ENCODE measurements around the gene TCEAL1.
A peak's percentile ranks its signal among the peaks of the same experiment; 100 is the strongest.

Gene TCEAL1

DNA sequence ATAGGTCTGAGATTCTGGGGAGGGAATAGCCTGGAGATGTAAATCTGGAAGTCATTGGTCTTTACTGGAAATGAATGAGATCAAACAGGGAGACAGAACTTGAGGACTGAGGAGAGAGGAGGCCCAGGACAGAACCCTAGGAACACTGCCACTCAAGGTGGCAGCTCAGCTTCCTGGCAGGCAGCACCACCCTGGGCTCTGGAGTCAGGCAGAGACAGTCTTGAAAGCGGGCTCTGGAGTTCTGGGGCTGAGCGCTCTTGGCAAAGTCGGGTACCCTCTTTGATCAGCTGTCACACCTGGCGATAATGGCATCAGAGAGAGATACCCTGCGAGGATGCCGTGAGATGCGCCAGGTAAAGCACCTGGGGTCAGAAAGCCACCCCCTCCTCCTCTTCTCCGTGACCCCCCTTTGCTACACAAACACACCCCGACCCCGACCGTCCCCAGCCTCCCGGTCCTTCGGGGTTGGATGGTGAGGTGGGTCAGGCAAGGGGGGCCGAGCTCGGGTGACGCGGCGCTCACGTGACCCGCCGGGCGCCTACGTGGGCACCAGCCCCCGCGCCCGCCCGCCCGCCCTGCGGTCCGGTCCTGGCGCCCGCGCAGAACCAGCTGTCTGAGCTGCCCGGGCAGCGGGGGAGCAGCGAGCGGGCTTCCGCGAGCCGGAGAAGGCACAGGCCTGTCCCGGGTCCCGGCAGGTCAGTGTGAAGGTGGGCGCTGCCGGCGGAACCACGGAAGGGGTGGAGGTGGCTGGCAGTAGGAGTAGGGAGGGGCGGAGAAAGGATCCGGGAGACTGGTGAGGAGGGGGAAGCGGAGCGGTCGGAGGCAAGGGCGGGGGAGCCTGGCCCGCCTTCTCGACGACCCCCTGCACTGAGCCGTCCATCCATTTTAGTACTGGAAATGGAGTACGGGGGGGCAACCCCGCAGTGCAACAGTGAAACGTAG, 21.1 kb upstream of the TCEAL1 start, which contains the start of gene TCEAL3:
Gene TCEAL3 (plus strand): TSS at position 600 of the 942 bp plus-strand sequence. CDS start 1,102 bp downstream, outside the sequence.
- DNase-seq (ENCODE audit: extremely low read depth, insufficient read length) = peak; percentile 48
- no peaks in the 10 kb centered on the region for H3K36me3 ChIP-seq (ENCODE audit: control insufficient read depth, insufficient read depth, low read length)
- no peaks in the 10 kb centered on the region for H3K27me3 ChIP-seq (replicated peaks; ENCODE audit: control insufficient read depth, insufficient read depth, low read length)
- peak within 1 kb of the TSS; percentile 77 for H3K4me3 ChIP-seq (replicated peaks; ENCODE audit: low read depth, low read length)
- TF ChIP-seq, protein P1, sequence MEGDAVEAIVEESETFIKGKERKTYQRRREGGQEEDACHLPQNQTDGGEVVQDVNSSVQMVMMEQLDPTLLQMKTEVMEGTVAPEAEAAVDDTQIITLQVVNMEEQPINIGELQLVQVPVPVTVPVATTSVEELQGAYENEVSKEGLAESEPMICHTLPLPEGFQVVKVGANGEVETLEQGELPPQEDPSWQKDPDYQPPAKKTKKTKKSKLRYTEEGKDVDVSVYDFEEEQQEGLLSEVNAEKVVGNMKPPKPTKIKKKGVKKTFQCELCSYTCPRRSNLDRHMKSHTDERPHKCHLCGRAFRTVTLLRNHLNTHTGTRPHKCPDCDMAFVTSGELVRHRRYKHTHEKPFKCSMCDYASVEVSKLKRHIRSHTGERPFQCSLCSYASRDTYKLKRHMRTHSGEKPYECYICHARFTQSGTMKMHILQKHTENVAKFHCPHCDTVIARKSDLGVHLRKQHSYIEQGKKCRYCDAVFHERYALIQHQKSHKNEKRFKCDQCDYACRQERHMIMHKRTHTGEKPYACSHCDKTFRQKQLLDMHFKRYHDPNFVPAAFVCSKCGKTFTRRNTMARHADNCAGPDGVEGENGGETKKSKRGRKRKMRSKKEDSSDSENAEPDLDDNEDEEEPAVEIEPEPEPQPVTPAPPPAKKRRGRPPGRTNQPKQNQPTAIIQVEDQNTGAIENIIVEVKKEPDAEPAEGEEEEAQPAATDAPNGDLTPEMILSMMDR (IDR thresholded peaks at IDR 0.05; ENCODE audit: insufficient read depth, low read length, poor library complexity, severe bottlenecking) = no peak

DNA sequence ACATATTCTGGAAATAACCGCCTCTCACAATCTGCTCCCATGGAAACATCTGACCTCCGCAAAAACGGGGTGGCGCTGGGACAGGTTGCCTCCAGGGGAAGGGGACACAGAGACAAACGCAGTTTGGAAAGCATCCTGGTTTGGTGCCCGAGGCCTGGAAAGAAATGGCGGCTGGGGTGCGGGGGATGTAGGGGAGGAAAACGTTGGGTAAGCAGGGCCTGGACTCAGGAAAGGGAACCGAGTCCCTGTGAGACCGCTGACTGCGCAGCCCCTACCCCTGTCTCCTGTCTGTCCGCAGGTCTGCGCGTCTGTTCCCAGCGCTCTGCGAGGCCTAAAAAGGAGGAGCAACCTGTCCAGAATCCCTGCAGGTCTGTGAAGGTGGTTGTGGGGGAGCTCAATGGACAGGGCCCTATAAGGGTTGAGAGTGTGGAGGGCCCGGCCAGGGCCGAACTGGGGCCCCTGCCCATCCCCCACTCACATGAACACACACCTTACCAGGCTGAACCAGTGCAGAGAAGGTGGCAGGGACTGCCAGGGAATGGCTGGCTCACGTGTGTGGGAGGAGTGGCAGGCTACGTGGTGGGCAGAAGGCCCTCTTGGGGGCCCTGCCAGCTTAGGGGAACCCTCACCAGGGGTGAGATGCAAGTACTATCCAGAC, 20.3 kb upstream of the TCEAL1 start:
- TF ChIP-seq, protein P1 (IDR thresholded peaks at IDR 0.05; ENCODE audit: insufficient read depth, low read length, poor library complexity, severe bottlenecking) = no peak
- Histone ChIP-seq H3K36me3 (ENCODE audit: control insufficient read depth, insufficient read depth, low read length) (no peaks in the 10 kb centered on the region), H3K4me3 (replicated peaks; ENCODE audit: low read depth, low read length) (peak overlapping the region; percentile 77), H3K27me3 (replicated peaks; ENCODE audit: control insufficient read depth, insufficient read depth, low read length) (no peaks in the 10 kb centered on the region)
- DNase-seq (ENCODE audit: extremely low read depth, insufficient read length) = peak; percentile 10

DNA sequence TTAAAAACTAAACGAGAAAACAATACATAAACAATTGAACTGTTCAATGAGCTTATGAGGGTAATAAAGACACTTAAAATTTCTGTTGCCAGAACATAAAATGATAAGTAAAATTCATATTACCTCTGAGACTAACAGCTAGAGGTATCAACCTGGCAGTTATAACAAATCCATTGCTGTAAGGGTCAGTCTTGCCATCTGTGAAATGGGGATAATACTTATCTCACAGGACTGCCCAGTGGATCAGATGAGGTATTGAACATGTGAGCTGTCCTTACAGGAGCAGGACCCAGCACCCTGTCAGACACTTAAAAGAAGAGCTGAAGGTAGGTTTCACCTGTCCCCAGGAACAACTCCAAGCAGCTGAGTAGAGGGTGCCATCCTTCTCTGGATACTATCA, 18.5 kb upstream of the TCEAL1 start:
- DNase-seq (ENCODE audit: extremely low read depth, insufficient read length) = no peak
- Histone ChIP-seq H3K4me3 (replicated peaks; ENCODE audit: low read depth, low read length) (no peak overlapping the region), H3K27me3 (replicated peaks; ENCODE audit: control insufficient read depth, insufficient read depth, low read length) (no peaks in the 10 kb centered on the region), H3K36me3 (ENCODE audit: control insufficient read depth, insufficient read depth, low read length) (no peaks in the 10 kb centered on the region)
- TF ChIP-seq, protein P1 (IDR thresholded peaks at IDR 0.05; ENCODE audit: insufficient read depth, low read length, poor library complexity, severe bottlenecking) = no peak

DNA sequence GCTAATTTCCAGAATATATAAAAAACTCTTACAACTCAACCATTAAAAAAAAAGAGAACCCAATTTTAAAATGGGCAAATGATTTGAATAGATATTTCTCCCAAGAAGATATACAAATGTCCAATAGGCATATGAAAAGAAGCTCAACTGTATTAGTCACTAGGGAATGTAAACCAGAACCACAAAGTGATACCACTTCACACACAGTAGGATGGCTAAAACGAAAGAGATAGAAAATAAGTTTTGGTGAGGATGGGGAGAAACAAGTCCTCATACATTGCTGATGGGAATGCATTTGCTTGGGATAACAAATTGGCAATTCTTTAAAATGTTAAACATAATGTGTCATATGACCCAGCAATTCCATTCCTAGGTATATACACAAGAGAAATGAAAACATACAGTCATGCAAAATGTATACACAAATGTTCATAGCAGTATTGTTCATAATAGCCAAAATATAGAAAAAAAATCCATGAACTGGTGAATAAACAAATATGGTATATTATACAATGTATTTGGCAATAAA, 15.3 kb upstream of the TCEAL1 start:
- TF ChIP-seq, protein P1 (IDR thresholded peaks at IDR 0.05; ENCODE audit: insufficient read depth, low read length, poor library complexity, severe bottlenecking) = no peak
- no peak for DNase-seq (ENCODE audit: extremely low read depth, insufficient read length)

DNA sequence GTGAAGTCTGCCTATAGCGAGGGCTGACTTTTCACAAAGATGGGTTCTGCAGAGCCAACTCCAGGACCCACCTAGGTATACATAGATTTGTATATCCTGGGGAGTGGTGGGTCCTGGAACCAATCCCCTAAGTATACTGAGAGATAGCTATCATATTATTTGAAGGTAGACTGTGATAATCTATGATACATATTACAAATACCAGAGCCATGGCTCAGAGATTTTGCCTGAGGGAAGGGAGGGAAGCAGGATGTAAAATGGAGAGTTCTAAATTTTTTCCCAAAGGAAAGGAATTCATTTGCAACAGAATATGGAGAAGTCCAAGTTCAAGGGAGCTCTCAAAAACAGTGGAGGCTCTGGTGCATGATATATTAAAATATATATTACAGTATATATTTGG, 13.8 kb upstream of the TCEAL1 start:
- DNase-seq (ENCODE audit: extremely low read depth, insufficient read length) = no peak
- no peaks in the 10 kb centered on the region for H3K36me3 ChIP-seq (ENCODE audit: control insufficient read depth, insufficient read depth, low read length)
- TF ChIP-seq, protein P1 (IDR thresholded peaks at IDR 0.05; ENCODE audit: insufficient read depth, low read length, poor library complexity, severe bottlenecking) = no peak
- no peaks in the 10 kb centered on the region for H3K27me3 ChIP-seq (replicated peaks; ENCODE audit: control insufficient read depth, insufficient read depth, low read length)
- no peak overlapping the region for H3K4me3 ChIP-seq (replicated peaks; ENCODE audit: low read depth, low read length)

More for the DNA sequence above, 15.3 kb upstream of the TCEAL1 start:
- H3K36me3 ChIP-seq (ENCODE audit: control insufficient read depth, insufficient read depth, low read length) = no peaks in the 10 kb centered on the region
- H3K4me3 ChIP-seq (replicated peaks; ENCODE audit: low read depth, low read length) = no peak overlapping the region
- H3K27me3 ChIP-seq (replicated peaks; ENCODE audit: control insufficient read depth, insufficient read depth, low read length) = no peaks in the 10 kb centered on the region
